ENCODE measurements around the gene MRI1.

- TF ChIP-seq EZH2 (IDR thresholded peaks at IDR 0.05) (no peak), POLR2AphosphoS5 (IDR thresholded peaks at IDR 0.05; ENCODE audit: borderline replicate concordance, low read depth, low read length) (no peak)
These were observed 14.1 kb downstream of the MRI1 start for GRCh38 chr19:13778398-13778797.

Measured in SK-N-MC (cell line).